Chondrocyte (in vitro differentiated cells): ENCODE results near the gene RPL4. TPM values are rescaled to one million over a fixed set of nuclear protein-coding genes. Genes with fewer than 3 reads are reported as not detected.
A peak's percentile ranks its signal among the peaks of the same experiment; 100 is the strongest.
"Not testable (repeated sequence)": the region's sequence is repeated elsewhere in the genome, so short reads cannot be mapped to it uniquely, and the experiment has no call there.

Experiments
- DNase-seq: peaks from one replicate; pipeline ENCODE4 v3.0.0; 2021; ENCODE audit warnings: mixed read lengths, low spot score
- H3K27ac Mint-ChIP-seq: one replicate; pipeline ENCODE4 v1.8.0; 2021; ENCODE audit warnings: mild to moderate bottlenecking, moderate library complexity, mixed read lengths; ENCODE audit not compliant: unreplicated experiment
- H3K27me3 Mint-ChIP-seq: 2 replicates; pipeline ENCODE4 v1.8.0; 2021; ENCODE audit warnings: low read depth, mixed read lengths
- H3K36me3 Mint-ChIP-seq: 2 replicates; pipeline ENCODE4 v1.8.0; 2021; ENCODE audit warnings: low read depth, mixed read lengths
- H3K4me1 Mint-ChIP-seq: 2 replicates; pipeline ENCODE4 v1.8.0; 2021; ENCODE audit warnings: low read depth, mild to moderate bottlenecking, mixed read lengths
- H3K4me3 Mint-ChIP-seq: one replicate; pipeline ENCODE4 v1.8.0; 2021; ENCODE audit warnings: mild to moderate bottlenecking, moderate library complexity, mixed read lengths; ENCODE audit not compliant: unreplicated experiment
- H3K9me3 Mint-ChIP-seq: 2 replicates; pipeline ENCODE4 v1.8.0; 2021; ENCODE audit warnings: low read depth, mixed read lengths
- CTCF ChIP-seq: fragments of 200-600 bp; sonication (generic); IDR thresholded peaks from 2 replicates; pipeline ENCODE4 v1.5.0; 2021; ENCODE audit warnings: antibody characterized with exemption, mild to moderate bottlenecking, moderate library complexity
- total RNA-seq: library from RNA; stranded (reverse); gene quantifications from 3 replicates; pipeline ENCODE4 v1.2.1, GENCODE V29; 2021

The RPL4 gene
- total RNA-seq, 1 donor from 2014 or later, result 1,774 TPM

DNA sequence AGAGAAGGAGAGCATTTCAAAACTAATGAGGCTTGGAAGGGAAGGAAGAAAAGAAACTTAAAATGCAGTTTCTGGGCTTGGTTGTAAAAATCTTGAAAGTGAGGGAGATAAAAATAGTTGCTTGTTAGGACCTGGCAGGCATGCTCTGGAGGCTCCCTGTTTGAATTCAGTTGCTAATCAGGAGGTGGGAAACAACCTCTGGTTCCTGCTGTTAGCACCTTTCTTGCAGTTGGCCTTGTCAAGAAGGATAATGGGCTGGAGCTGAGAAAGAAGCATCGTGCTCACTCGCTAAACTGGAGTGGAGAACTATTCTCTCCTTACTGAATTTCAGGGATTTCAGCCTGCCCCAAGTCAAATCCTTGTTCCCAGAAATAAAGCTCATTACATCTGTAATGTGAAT, 30.5 kb downstream of the RPL4 start:
- Mint-ChIP-seq H3K36me3 (peaks cover 4% of the 10 kb centered on the region), H3K4me3 (no peak overlapping the region), H3K9me3 (no peaks in the 10 kb centered on the region), H3K4me1 (peaks cover 25% of the 10 kb centered on the region), H3K27ac (peak overlapping the region; percentile 32), H3K27me3 (no peaks in the 10 kb centered on the region)
- TF ChIP-seq CTCF, result no peak
- no peak for DNase-seq

DNA sequence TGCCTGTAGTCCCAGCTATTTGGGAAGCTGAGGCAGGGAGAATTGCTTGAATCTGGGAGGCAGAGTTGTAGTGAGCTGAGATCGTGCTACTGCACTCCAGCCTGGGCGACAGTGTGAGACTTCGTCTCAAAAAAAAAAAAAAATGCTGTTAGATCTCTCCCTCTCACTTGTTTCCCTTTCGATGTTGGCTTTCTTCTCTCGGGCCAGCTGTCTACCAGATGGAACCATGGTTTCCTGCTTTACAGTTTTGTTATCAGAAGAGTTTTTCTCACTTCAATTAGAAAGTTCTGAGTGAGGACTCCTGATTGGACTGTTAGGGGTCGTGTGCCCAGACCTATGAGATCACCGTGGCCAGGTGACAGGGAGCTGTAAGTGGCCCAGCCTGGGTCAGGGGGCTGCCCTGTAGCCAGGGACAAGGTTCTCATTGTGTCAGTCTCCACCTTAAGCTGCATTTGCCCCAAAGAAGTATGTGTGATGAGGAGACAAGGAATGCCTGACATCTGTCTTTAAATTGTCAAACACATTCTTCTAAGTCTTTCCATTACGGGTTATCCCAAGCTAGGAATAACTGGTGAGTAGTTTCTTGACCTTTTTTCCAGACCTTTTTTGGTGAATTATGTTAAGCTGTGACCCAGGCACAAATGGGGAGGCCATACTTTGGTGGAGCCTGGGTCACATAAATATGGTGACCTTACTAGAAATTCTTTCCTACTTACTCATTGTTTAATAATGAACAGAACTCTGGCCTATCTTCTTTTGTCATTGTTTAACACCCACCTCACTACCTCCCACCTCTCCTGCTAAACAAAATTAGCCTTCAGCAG, 32.3 kb downstream of the RPL4 start:
- Mint-ChIP-seq H3K27ac (peak overlapping the region; percentile 37), H3K4me1 (peaks cover 25% of the 10 kb centered on the region)
- no peak for DNase-seq

DNA sequence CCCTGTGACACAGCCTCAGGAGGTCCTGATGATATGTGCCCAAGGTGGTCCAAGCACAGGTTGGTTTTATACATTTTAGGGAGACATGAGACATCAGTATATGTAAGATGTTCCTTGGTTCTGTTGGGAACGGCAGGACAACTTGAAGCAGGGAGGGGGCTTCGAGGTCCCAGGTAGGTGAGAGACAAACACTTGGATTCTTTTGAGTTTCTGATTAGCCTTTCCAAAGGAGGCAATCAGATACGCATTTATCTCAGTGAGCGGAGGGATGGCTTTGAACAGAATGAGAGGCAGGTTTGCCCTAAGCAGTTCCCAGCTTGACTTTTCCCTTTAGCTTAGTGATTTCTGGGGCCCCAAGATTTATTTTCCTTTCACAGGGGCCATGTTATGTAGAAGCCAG, 33.8 kb downstream of the RPL4 start:
- peaks cover 25% of the 10 kb centered on the region for H3K4me1 Mint-ChIP-seq
- H3K4me3 Mint-ChIP-seq, H3K27ac Mint-ChIP-seq: not testable (repeated sequence)

More for the DNA sequence above, 32.3 kb downstream of the RPL4 start:
- Mint-ChIP-seq H3K36me3 (peaks cover 6% of the 10 kb centered on the region), H3K9me3 (no peaks in the 10 kb centered on the region), H3K4me3 (no peak overlapping the region), H3K27me3 (no peaks in the 10 kb centered on the region)
- TF ChIP-seq CTCF, result no peak

GRCh38 chr15:66467162-66468040, 37.3 kb downstream of the RPL4 start:
- H3K27ac Mint-ChIP-seq, H3K27me3 Mint-ChIP-seq, DNase-seq, H3K9me3 Mint-ChIP-seq, H3K36me3 Mint-ChIP-seq, H3K4me3 Mint-ChIP-seq: not testable (repeated sequence)
- peaks cover 10% of the 10 kb centered on the region for H3K4me1 Mint-ChIP-seq

More for the DNA sequence above, 33.8 kb downstream of the RPL4 start:
- H3K27me3 Mint-ChIP-seq, H3K36me3 Mint-ChIP-seq, DNase-seq, H3K9me3 Mint-ChIP-seq: not testable (repeated sequence)

DNA sequence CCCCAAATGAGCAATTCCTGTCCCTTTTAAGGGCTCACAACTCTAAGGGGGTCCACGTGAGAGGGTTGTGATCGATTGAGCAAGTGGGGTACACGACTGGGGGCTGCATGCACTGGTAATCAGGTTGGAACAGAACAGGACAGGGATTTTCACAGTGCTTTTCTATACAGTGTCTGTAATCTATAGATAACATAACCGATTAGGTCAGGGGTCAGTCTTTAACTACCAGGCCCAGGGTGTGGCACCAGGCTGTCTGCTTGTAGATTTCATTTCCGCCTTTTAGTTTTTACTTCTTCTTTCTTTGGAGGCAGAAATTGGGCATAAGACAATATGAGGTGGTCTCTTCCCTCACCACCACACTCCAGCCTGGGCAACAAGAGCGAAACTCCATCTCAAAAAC, 39.4 kb downstream of the RPL4 start:
- H3K4me3 Mint-ChIP-seq, H3K36me3 Mint-ChIP-seq: not testable (repeated sequence)

DNA sequence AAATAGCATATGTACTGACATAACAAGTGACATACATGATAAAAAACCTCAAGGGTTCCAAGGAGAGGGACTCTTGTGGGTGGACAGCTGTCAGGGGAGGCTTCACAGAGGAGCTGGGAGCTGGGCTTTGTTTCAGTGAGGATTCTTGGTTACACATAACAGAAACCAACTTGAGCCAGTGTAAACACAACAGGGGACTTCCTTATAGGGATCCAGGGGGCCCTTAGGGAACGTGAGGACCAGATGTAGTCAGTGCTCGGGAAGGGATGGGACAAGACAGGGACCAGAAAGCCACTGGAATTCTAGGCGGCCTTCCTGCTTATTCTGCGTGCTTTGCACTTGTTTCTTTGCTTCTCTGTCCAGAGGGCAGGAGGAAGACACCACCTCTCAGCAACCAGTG, 42.0 kb downstream of the RPL4 start:
- Mint-ChIP-seq H3K4me1 (peaks cover 8% of the 10 kb centered on the region), H3K9me3 (no peaks in the 10 kb centered on the region), H3K27me3 (no peaks in the 10 kb centered on the region), H3K4me3 (no peak overlapping the region), H3K36me3 (peaks cover 2% of the 10 kb centered on the region), H3K27ac (peak overlapping the region; percentile 32)
- no peak for TF ChIP-seq CTCF
- no peak for DNase-seq

More for the DNA sequence above, 39.4 kb downstream of the RPL4 start:
- H3K9me3 Mint-ChIP-seq, H3K27ac Mint-ChIP-seq, H3K4me1 Mint-ChIP-seq, H3K27me3 Mint-ChIP-seq, DNase-seq: not testable (repeated sequence)
